GM12872 (cell line): ENCODE measurements around the gene CSNK2B.

Experiments used
- TF ChIP-seq, protein P1 (sequence below): IDR thresholded peaks from 3 replicates; pipeline ENCODE4 v1.5.1; 2011; ENCODE audit warnings: low read depth, mild to moderate bottlenecking, low read length, moderate library complexity; ENCODE audit not compliant: insufficient read depth

Gene CSNK2B

DNA sequence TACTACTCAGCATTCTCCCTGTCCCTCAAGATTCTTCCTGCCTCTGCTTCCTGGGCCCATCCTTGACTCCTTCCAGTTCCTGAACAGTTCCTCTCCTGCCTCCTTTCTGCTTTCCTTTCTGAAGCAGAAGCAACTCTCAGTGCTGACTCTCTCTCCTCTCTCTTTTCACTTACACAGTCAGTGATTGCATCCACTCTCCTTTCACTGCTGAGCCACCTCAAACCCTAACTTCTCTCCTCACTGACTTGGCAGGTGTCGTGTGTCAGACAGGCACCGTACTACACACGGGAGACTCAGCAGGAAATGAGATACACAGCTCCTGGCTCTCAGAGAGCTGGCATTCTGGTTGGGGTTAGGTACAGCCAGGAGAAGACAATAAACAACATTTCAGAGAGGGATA lies 31.7 kb downstream of the CSNK2B start:
- TF ChIP-seq, protein P1, sequence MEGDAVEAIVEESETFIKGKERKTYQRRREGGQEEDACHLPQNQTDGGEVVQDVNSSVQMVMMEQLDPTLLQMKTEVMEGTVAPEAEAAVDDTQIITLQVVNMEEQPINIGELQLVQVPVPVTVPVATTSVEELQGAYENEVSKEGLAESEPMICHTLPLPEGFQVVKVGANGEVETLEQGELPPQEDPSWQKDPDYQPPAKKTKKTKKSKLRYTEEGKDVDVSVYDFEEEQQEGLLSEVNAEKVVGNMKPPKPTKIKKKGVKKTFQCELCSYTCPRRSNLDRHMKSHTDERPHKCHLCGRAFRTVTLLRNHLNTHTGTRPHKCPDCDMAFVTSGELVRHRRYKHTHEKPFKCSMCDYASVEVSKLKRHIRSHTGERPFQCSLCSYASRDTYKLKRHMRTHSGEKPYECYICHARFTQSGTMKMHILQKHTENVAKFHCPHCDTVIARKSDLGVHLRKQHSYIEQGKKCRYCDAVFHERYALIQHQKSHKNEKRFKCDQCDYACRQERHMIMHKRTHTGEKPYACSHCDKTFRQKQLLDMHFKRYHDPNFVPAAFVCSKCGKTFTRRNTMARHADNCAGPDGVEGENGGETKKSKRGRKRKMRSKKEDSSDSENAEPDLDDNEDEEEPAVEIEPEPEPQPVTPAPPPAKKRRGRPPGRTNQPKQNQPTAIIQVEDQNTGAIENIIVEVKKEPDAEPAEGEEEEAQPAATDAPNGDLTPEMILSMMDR = no peak

DNA sequence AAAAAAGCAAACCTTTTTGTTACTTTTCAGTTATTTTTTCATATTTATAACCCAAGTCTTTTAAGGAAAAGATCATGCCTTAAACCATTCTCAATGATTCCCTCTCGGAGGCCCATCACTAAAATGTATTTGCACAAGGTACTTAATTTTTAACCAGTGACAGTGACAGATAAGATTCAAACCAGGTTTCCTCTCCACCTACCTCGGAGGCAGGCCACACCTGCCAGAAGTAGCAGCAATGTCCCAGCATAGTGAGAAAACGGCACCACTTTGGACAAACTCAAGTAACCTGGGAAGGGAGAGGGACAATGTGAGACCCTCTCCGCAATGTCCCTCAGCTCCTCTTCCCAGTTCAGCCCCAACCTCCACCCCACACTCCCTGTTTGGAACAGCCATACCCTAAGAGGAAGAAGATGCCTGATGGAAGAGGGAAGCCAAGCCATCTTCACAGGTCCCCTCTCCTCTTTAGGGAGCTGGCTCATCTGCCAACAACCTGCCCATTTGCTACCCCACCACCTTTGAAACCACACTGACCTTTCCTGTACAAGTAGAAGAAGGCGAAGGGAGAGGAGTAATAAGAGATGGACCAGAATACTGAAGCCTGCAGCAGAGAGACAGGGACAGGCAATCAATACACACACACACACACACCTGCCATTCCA lies 35.0 kb downstream of the CSNK2B start:
- TF ChIP-seq, protein P1 = no peak

DNA sequence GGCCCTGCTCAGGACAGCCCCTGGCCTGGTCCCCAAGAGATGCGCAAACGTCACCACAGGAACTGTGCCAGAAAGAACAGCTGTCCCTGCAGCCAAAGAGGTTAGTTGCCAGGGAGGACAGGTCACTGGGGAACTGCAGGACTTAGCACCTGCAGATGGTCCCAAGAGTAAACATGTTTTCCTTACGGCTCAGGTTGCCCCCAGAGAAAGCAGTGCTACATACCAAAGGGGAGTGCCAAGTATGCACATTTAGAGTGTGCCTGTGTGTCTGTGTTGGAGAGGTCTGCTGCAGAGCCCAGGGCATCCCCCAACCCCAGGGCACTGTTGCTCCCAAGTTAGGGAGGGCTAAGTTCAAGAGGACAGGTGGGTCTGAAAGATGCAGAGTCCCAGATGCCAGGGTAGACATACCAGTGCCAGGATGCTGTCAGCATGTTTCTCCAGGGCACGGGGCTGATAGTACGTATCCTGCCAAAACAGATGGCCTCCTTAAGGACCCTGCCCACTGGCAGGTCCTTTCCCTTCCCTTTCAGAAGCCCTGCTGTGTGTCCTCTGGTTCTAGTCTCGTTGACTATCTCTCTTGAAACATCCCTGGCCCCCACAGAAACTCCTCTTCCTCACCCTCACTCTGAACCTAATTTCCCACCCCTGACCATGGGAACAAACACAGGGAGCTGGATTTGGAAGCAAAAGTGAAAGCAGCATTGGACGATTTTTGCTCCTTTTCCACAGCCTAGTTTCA lies 36.0 kb downstream of the CSNK2B start:
- TF ChIP-seq, protein P1 = no peak

DNA sequence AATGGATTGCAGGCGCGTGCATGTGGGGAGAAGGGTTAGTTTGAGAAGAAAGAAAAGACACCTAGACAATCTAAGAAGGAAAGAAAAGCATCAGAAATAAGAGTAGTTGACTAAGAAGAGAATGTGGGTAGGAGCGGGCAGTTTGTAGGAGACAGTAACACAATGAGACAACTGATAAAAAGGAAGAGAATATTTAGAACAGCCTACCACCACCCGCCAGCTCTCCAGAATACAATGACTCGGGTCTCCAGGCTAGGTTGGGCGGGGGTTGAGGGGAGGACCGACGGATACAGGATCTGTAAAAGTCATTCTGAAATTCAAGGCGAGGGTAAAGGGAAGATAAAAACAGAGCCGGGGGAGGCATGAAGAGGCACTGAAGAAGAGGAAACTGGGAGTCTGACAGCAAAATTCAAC lies 36.5 kb downstream of the CSNK2B start:
- TF ChIP-seq, protein P1 = no peak

DNA sequence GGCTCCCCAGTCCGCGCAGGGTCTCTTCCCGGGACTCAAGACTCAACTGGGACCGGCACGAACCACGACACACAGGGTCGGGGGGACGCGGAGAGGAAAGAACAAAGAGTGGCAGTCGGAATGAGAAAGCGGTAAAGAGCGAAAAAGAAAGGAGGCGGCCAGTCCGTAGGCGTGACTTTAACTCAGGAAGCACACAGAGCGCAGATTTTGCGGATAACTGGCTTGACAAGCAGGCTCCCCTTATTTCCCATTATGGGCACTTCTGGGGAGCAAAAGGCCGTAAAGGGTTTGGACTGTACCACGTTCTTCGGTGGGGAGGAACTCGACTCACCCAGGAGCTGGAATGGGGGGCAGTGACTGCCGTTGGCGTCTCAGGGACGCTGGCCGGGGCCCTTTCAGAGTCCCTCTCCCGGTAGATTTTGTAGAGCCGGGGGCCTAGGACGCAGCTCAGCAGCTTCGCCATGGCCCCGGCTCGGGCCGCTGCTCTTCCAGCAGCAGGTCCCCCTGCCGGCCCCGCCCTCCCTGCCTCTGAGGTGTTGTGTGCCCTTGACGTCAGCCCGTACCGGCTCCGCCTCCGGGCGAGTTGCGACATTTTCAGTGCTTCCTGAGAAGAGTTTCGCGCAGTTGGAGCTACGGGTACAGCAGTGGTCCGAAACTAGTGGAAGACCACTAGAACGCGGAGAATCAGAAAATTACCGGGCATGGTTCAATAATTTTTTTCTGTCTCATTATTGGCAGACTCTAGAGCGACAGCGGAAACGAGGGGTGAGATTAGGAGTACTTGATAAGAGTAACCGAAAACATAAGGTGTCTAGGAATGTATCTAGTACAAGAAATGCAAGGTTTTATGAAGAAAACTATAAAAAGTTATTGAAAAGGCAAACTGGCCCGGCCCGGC lies 37.2 kb downstream of the CSNK2B start, which contains the start of gene ABHD16A:
ABHD16A (minus strand) TSS at position 506 of the 898 bp plus-strand sequence; CDS start at position 463, 43 bp downstream.
- TF ChIP-seq, protein P1 = no peak

DNA sequence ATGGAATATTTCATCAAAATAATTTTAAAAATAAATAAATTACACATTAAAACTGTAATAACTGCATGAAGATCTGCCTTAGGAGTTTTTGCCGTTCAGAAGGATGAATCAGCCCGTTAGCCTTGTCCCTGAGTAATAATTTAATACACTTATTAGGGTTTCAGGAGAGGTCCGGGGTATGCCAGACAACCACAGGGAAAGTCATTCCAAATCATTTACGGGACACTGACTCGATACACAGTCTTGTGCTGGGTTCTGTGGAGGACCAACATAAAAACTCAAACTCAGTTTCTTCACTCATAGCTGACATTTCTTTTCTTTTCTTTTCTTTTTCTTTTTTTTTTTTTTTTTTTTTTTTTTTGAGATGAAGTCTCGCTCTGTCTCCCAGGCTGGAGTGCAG lies 40.1 kb downstream of the CSNK2B start:
- TF ChIP-seq, protein P1 = no peak

DNA sequence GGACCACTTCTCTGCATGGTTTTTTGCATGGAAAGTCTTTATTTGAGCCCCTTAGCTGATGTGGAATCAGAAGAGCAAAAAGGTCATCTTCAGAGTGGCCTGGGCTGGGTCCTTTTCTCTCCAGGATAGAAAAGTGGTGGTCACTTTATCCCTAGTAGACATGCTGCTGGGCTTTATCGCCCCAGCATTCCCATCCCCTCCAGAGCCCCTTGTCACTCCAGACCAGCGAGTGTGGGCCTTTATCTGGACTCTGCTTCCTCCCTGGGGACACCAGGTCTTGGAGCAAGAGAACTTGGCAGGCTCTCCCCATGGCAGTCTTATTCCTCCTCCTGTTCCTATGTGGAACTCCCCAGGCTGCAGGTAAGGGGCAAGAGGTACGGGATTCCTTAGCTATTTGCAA lies 40.7 kb downstream of the CSNK2B start, which contains the start of gene LY6G6F:
LY6G6F (plus strand) TSS at position 268 of the 400 bp plus-strand sequence; CDS start at position 309, 41 bp downstream.
- TF ChIP-seq, protein P1 = no peak
